ENCODE measurements around the gene SLC40A1. TPM values are rescaled to one million over a fixed set of nuclear protein-coding genes. Genes with fewer than 3 reads are reported as not detected.

SLC40A1 gene
- polyA plus RNA-seq, 4 donors: 72.6 to 527 (median 154) TPM

- WGBS, 3 donors: 41 to 63% (median 47%) methylated on average over 1 of the region's 1 CpG
- peak overlapping the region in 2 of 3 donors; percentile 17 to 83 for H3K27ac ChIP-seq (ENCODE audit: low read depth in 1 of 3, low read length in 2 of 3)
- H3K36me3 ChIP-seq (ENCODE audit: control insufficient read depth in 3 of 3, insufficient read depth in 2 of 3, low read depth in 1 of 3, low read length in 3 of 3): no peaks in the 10 kb centered on the region
- no peaks in the 10 kb centered on the region for H3K27me3 ChIP-seq (ENCODE audit: control insufficient read depth in 3 of 3, insufficient read depth in 3 of 3, low read length in 3 of 3)
- peaks cover 0 to 5% of the 10 kb centered on the region in 2 donors for H3K9me3 ChIP-seq (ENCODE audit: control insufficient read depth in 2 of 2, insufficient read depth in 1 of 2, low read depth in 1 of 2, low read length in 1 of 2)
- DNase-seq (peak in 1 of 2 donors; percentile 28), FAIRE-seq (no peak)
- peaks cover 0 to 27% (median 5%) of the 10 kb centered on the region in 3 donors for H3K4me1 ChIP-seq (ENCODE audit: control insufficient read depth in 3 of 3, insufficient read depth in 2 of 3, low read depth in 1 of 3, low read length in 2 of 3)
- H3K4me3 ChIP-seq (ENCODE audit: low read depth in 1 of 3, low read length in 3 of 3): no peak overlapping the region
Measured at GRCh38 chr2:189534854-189535832, 45.4 kb downstream of the SLC40A1 start.

- peak overlapping the region in 2 of 3 donors; percentile 64 to 83 for H3K27ac ChIP-seq (ENCODE audit: low read depth in 1 of 3, low read length in 2 of 3)
- H3K36me3 ChIP-seq (ENCODE audit: control insufficient read depth in 3 of 3, insufficient read depth in 2 of 3, low read depth in 1 of 3, low read length in 3 of 3): no peaks in the 10 kb centered on the region
- FAIRE-seq: no peak
- no peaks in the 10 kb centered on the region for H3K27me3 ChIP-seq (ENCODE audit: control insufficient read depth in 3 of 3, insufficient read depth in 3 of 3, low read length in 3 of 3)
- peaks cover 0 to 27% (median 5%) of the 10 kb centered on the region in 3 donors for H3K4me1 ChIP-seq (ENCODE audit: control insufficient read depth in 3 of 3, insufficient read depth in 2 of 3, low read depth in 1 of 3, low read length in 2 of 3)
- H3K4me3 ChIP-seq (ENCODE audit: low read depth in 1 of 3, low read length in 3 of 3): no peak overlapping the region
- peaks cover 0 to 5% of the 10 kb centered on the region in 2 donors for H3K9me3 ChIP-seq (ENCODE audit: control insufficient read depth in 2 of 2, insufficient read depth in 1 of 2, low read depth in 1 of 2, low read length in 1 of 2)
- DNase-seq: peak; percentile 86 to 91
- WGBS, 3 donors: 73 to 81% (median 76%) methylated on average over 6 of the region's 6 CpGs
Measured at GRCh38 chr2:189533288-189534035, 47.1 kb downstream of the SLC40A1 start.

GRCh38 chr2:189530965-189531637 is 49.5 kb downstream of the SLC40A1 start:
- Histone ChIP-seq H3K9me3 (ENCODE audit: control insufficient read depth in 2 of 2, insufficient read depth in 1 of 2, low read depth in 1 of 2, low read length in 1 of 2) (peaks cover 0 to 5% of the 10 kb centered on the region in 2 donors), H3K4me1 (ENCODE audit: control insufficient read depth in 3 of 3, insufficient read depth in 2 of 3, low read depth in 1 of 3, low read length in 2 of 3) (peaks cover 4 to 31% (median 5%) of the 10 kb centered on the region in 3 donors), H3K36me3 (ENCODE audit: control insufficient read depth in 3 of 3, insufficient read depth in 2 of 3, low read depth in 1 of 3, low read length in 3 of 3) (no peaks in the 10 kb centered on the region), H3K27ac (ENCODE audit: low read depth in 1 of 3, low read length in 2 of 3) (peak overlapping the region in 1 of 3 donors; percentile 54), H3K4me3 (ENCODE audit: low read depth in 1 of 3, low read length in 3 of 3) (no peak overlapping the region), H3K27me3 (ENCODE audit: control insufficient read depth in 3 of 3, insufficient read depth in 3 of 3, low read length in 3 of 3) (no peaks in the 10 kb centered on the region)
- no peak for FAIRE-seq
- DNase-seq: no peak
- 86 to 96% (median 94%) methylated on average over 3 of the region's 3 CpGs for WGBS, 3 donors

GRCh38 chr2:189528617-189529016 is 52.0 kb downstream of the SLC40A1 start:
- no peaks in the 10 kb centered on the region for H3K27me3 ChIP-seq (ENCODE audit: control insufficient read depth in 3 of 3, insufficient read depth in 3 of 3, low read length in 3 of 3)
- DNase-seq (no peak), FAIRE-seq (no peak)
- H3K27ac ChIP-seq (ENCODE audit: low read depth in 1 of 3, low read length in 2 of 3): no peak overlapping the region
- H3K4me3 ChIP-seq (ENCODE audit: low read depth in 1 of 3, low read length in 3 of 3): no peak overlapping the region
- peaks cover 4 to 28% (median 4%) of the 10 kb centered on the region in 3 donors for H3K4me1 ChIP-seq (ENCODE audit: control insufficient read depth in 3 of 3, insufficient read depth in 2 of 3, low read depth in 1 of 3, low read length in 2 of 3)
- WGBS, 3 donors: 88 to 95% (median 90%) methylated on average over 3 of the region's 3 CpGs
- H3K9me3 ChIP-seq (ENCODE audit: control insufficient read depth in 2 of 2, insufficient read depth in 1 of 2, low read depth in 1 of 2, low read length in 1 of 2): no peaks in the 10 kb centered on the region
- no peaks in the 10 kb centered on the region for H3K36me3 ChIP-seq (ENCODE audit: control insufficient read depth in 3 of 3, insufficient read depth in 2 of 3, low read depth in 1 of 3, low read length in 3 of 3)

- Histone ChIP-seq H3K27ac (ENCODE audit: low read depth in 1 of 3, low read length in 2 of 3) (no peak overlapping the region), H3K27me3 (ENCODE audit: control insufficient read depth in 3 of 3, insufficient read depth in 3 of 3, low read length in 3 of 3) (no peaks in the 10 kb centered on the region), H3K4me3 (ENCODE audit: low read depth in 1 of 3, low read length in 3 of 3) (no peak overlapping the region), H3K36me3 (ENCODE audit: control insufficient read depth in 3 of 3, insufficient read depth in 2 of 3, low read depth in 1 of 3, low read length in 3 of 3) (no peaks in the 10 kb centered on the region), H3K4me1 (ENCODE audit: control insufficient read depth in 3 of 3, insufficient read depth in 2 of 3, low read depth in 1 of 3, low read length in 2 of 3) (peaks cover 4 to 28% (median 6%) of the 10 kb centered on the region in 3 donors), H3K9me3 (ENCODE audit: control insufficient read depth in 2 of 2, insufficient read depth in 1 of 2, low read depth in 1 of 2, low read length in 1 of 2) (no peaks in the 10 kb centered on the region)
- 70 to 91% (median 86%) methylated on average over 1 of the region's 1 CpG for WGBS, 3 donors
- FAIRE-seq: peak; percentile 15
- no peak for DNase-seq
Measured at GRCh38 chr2:189527812-189528592, 52.6 kb downstream of the SLC40A1 start.

- H3K4me1 ChIP-seq (ENCODE audit: control insufficient read depth in 3 of 3, insufficient read depth in 2 of 3, low read depth in 1 of 3, low read length in 2 of 3): peaks cover 4 to 31% (median 8%) of the 10 kb centered on the region in 3 donors
- no peaks in the 10 kb centered on the region for H3K9me3 ChIP-seq (ENCODE audit: control insufficient read depth in 2 of 2, insufficient read depth in 1 of 2, low read depth in 1 of 2, low read length in 1 of 2)
- DNase-seq: no peak
- H3K27me3 ChIP-seq (ENCODE audit: control insufficient read depth in 3 of 3, insufficient read depth in 3 of 3, low read length in 3 of 3): no peaks in the 10 kb centered on the region
- H3K4me3 ChIP-seq (ENCODE audit: low read depth in 1 of 3, low read length in 3 of 3): no peak overlapping the region
- 54 to 55% (median 55%) methylated on average over 13 of the region's 13 CpGs for WGBS, 3 donors
- H3K36me3 ChIP-seq (ENCODE audit: control insufficient read depth in 3 of 3, insufficient read depth in 2 of 3, low read depth in 1 of 3, low read length in 3 of 3): no peaks in the 10 kb centered on the region
- no peak for FAIRE-seq
- peak overlapping the region in 1 of 3 donors; percentile 64 for H3K27ac ChIP-seq (ENCODE audit: low read depth in 1 of 3, low read length in 2 of 3)
Measured at GRCh38 chr2:189527041-189527750, 53.4 kb downstream of the SLC40A1 start.

- Histone ChIP-seq H3K27me3 (ENCODE audit: control insufficient read depth in 3 of 3, insufficient read depth in 3 of 3, low read length in 3 of 3) (no peaks in the 10 kb centered on the region), H3K9me3 (ENCODE audit: control insufficient read depth in 2 of 2, insufficient read depth in 1 of 2, low read depth in 1 of 2, low read length in 1 of 2) (no peaks in the 10 kb centered on the region), H3K27ac (ENCODE audit: low read depth in 1 of 3, low read length in 2 of 3) (no peak overlapping the region), H3K36me3 (ENCODE audit: control insufficient read depth in 3 of 3, insufficient read depth in 2 of 3, low read depth in 1 of 3, low read length in 3 of 3) (no peaks in the 10 kb centered on the region), H3K4me3 (ENCODE audit: low read depth in 1 of 3, low read length in 3 of 3) (no peak overlapping the region), H3K4me1 (ENCODE audit: control insufficient read depth in 3 of 3, insufficient read depth in 2 of 3, low read depth in 1 of 3, low read length in 2 of 3) (peaks cover 5 to 38% (median 13%) of the 10 kb centered on the region in 3 donors)
- no peak for DNase-seq
- 82 to 85% (median 84%) methylated on average over 2 of the region's 2 CpGs for WGBS, 3 donors
- no peak for FAIRE-seq
Measured at GRCh38 chr2:189526241-189526640, 54.3 kb downstream of the SLC40A1 start.
